Right lung (tissue), 5 donors: Measurements from ENCODE around the gene HACD1. TPM values are rescaled to one million over a fixed set of nuclear protein-coding genes. Genes with fewer than 3 reads are reported as not detected.
"Not testable (repeated sequence)": the region's sequence is repeated elsewhere in the genome, so short reads cannot be mapped to it uniquely, and the experiment has no call there.

Source experiments
- DNase-seq, 2 donors: peaks; one replicate each; pipeline ENCODE4 v3.0.0-alpha.2; 2013
- polyA plus RNA-seq, 5 donors: library from polyadenylated mRNA; unstranded; fragments of 120-200 nt; gene quantifications; one replicate each; pipeline versions ENCODE4 v1.2.1 to v1.2.3, GENCODE V29; 2013; ENCODE audit warnings: inconsistent platforms in 1 of 5, low replicate concordance in 1 of 5; ENCODE audit not compliant: insufficient read length in 5 of 5, insufficient read depth in 1 of 5

Gene HACD1
- polyA plus RNA-seq, 5 donors, result 20.8 to 30.2 (median 25.7) TPM

DNA sequence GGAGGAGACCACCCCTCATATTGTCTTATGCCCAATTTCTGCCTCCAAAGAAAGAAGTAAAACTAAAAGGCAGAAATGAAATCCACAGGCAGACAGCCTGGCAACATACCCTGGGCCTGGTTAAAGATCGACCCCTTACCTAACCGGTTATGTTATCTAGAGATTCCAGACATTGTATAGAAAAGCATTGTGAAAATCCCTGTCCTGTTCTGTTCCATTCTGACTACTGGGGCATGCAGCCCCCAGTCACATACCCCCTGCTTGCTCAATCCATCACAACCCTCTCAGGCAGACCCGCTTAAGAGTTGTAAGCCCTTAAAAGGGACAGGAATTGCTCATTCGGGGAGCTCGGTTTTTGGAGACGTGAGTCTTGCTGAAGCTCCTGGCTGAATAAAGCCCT, 29.9 kb downstream of the HACD1 start:
- DNase-seq, result not testable (repeated sequence)

DNA sequence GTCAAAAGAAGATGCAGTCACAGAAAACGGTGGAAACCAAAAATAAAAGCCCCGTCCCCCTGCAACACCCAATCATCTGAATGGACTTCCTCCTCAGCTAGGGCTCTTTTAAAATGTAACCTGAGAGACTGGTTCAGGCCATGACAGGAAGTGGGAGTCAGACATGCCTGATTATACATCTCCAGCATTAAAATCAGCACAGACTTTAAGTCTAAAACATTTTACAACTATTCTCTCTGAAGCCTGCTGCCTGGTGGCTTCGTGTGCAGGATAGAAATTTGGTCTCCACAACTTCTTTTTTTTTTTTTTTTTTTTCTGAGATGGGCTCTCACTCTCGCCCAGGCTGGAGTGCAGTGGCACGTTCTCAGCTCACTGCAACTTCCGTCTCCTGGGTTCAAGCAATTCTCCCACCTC, 30.3 kb downstream of the HACD1 start:
- DNase-seq, result no peak

DNA sequence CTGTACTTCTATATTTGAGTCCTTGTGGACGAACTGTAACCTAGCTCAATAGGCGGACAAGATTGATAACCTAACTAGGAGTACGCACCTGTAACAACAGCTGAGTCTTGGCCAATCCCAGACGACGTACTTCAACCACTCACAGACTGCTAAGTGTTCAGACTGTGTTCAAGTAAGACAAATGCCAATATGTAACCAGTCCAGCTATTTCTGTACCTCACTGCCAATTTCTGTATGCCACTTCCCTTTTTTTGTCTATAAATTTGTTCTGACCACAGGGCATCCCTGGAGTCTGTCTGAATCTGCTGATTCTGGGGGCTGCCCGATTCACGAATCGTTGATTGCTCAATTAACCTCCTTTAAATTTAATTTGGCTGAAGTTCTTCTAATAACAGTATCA, 32.2 kb downstream of the HACD1 start:
- no peak for DNase-seq

DNA sequence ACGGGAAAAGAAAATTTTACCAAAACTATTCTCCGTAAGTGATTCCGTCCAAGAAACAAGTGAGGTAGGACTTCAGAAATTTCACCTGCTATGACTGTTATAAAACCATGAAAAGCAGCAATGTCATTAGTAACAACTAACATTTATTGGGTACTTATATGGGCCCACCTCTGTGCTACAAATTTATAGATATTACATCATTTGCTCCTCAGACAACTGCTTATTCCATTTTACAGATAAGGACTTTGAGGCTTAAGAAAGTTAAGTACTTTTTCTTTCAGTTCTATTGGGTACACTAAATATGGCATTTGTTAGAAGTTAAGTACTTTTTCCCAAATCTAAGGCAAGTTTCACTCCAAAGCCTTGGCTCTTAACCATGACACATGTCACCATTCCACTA, 36.3 kb downstream of the HACD1 start:
- no peak for DNase-seq

DNA sequence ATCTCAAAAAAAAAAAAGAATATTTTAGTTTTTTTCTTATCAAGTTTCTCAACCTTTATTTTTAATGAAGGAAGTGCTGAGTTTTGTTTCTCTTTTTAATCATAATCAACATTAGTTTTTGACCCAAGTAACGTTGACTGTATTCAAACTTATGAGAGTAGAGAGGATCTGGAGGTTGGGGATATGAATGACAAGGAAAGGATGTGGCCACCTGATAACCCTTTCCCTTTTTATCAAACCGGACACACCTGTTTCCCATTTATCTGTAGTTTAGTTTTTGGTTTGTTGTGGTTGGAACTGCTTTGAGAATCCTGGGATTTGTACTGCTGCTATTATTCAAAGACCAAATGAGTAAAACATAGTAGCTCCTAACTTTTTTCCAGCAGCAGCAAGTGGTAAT, 38.6 kb downstream of the HACD1 start:
- no peak for DNase-seq

DNA sequence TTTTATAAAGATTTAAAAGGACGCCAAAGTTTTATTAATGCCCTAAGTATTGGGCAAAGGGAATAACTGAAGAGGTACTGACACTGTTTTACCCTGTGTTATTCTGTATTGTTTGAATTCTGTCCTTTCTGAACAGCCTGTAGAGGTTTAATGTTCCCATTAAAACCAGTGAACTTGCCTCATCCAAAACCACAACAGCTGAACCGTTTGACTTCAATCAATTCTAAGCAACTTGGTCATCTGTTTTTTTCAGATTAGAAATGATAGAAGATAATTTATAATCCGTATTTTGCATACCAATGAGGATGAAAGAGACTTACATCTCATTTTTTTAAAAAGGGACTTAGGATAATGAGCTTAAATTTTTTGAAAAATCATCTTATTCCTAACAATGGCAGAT, 40.4 kb downstream of the HACD1 start:
- no peak for DNase-seq

DNA sequence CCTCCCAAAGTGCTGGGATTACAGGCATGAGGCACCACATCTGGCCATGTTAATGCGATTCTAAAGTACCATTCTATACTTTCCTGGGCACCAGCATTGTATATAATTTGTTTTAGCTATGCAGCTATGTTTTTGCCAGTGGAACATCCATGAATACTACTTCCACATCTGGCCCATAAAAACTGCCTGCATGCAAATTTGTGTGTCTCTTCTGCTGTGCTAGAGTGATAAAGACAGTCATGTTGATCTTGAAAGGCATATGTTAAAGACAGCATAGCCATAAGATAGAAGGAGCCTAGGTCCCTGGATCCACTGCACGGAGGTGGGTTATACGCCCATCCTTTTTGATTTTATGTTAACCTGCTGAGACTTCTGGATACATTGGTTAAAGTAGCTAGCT, 52.3 kb downstream of the HACD1 start:
- no peak for DNase-seq

DNA sequence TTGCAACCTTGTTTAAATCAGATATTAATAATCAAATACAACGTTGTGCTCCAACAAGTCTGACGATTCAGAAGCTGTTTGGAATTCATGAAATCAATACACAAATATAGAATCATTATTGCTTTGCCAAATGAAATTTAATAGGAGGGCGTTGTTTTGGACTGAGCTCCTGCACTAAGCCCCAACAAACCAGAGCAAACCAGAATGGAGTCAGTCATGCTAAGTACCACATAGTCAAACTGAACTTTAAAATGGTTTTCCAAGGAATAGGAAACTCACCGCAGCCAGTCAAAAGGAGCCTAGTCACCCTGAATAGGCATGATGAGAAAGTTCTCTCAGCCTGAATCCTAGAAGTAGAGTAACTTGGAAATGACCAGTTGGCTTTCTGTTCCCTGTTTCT, 53.7 kb downstream of the HACD1 start:
- DNase-seq, result no peak

DNA sequence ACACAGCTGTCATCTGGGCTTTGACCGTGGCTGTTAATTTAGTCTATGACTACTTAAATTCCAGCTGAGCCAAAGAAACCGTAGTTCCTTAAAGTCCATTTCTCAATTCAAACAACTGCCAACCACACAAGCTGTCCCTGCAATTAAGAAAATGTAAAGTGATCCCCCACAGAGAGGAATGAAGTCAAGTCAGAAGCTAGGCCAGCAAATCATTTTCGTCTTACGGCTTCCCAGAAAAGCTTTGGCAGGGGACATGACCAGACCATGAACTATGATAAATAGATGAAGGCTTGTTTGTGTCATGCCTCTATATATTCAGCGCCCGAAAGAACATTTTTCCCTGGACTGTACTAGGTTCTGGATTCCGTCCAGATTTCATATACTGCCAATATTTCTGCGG, 54.6 kb downstream of the HACD1 start:
- peak; percentile 82 to 84 for DNase-seq

DNA sequence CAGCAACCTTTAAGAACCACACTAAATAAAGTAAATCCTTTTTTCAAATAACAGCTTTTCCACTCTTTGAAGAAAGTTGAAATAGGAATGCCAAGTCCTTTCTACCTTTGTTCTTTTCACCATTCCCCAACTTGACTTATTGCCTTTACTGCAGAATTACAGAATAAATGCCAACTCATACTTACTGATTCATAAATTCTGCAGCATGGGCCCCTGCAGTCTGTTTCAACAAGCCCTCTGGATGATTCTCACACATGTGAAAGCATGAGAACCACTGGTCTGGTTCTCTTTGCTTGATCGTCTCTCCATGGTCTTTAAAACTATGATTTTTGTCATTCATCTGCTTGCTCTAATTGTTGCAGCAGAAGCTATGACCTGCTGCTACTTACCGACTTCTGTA, 56.1 kb downstream of the HACD1 start:
- DNase-seq, result no peak

DNA sequence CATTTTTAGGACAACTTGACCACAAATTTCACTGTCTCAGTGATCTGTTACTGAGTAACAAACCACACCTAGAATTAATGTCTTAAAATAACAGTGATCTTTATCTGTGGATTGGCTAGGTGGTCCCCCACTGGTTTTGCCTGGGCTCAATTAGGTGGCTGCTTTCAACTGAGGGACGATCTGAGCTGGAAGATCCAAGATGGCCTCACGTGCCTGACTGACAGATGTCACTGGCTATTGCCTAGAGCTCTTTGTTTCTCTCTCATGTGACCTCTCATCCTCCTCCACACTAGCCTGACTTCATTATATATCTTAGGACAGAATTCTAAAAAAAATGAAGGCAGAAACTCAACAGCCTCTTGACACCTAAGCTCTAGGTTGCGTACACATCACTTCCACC, 59.7 kb downstream of the HACD1 start:
- DNase-seq, result no peak

DNA sequence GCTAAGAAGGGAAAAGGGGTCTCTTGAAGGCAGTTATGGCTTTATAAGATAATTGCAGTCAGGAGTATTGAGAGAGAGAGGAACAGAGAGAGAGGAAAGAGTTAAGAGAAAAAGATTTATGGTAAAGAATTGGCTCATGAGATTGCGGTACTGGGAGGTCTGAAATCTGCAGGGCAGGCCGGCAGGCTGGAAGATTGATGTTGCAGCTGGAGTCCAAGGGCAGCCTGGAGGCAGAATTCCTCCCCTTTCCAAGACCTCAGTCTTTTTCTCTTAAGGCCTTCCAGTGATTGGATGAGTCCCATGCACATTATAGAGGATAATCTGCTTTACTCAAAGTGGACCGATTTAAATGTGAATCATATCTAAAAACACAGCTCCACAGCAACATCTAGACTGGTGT, 68.4 kb downstream of the HACD1 start:
- peak; percentile 49 for DNase-seq

DNA sequence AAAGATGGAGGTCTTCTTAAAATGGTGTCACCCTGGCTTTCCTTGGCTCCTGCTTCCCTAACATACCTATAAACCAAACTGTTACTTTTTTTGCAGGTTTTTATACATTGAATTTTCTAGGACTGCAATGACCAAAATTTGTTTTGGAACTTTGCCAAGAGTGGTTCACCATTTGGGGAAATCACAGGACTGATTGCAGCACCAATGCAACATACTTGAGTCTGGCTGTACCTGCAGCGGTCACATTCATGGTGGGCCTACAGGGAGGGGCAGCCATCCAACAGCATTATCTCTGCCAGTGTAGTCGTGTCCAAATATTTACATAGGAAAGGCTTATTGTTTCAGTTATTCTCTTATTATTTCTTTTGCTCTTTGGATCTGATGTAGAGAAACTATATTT, 69.0 kb downstream of the HACD1 start:
- peak in 1 of 2 donors; percentile 10 for DNase-seq

DNA sequence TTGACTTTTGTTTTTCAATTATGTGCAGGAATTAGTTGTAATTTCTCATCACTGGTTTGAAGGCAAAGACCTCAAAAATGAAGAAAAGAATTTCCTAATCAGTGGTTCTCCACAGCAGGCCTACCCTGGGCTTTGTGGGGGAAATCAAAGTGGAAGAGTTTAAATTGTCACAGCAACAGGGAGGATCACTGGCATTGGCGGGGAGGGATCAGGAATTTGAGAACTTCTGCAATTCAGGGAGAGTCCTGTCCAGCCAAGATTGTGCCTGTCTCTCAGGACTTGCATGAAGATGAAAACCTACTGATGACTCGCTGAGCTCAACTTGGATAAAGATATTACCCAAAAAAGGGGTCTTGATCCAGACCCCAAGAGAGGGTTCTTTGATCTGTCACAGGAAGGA, 70.1 kb downstream of the HACD1 start:
- DNase-seq, result no peak

DNA sequence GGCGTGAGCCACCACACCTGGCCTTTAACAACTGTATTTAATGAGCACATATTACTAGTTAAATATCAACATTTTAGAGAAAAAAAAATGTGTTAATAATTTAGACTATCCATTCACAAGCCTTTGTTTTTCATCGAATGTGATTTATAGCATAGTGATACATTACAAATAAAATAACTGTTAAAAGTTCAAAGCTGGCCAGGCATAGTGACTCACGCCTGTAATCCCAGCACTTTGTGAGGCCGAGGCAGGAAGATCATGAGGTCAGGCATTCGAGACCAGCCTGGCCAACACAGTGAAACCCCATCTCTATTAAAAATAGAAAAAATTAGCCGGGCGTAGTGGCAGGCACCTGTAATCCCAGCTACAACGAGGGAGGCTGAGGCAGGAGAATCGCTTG, 72.7 kb downstream of the HACD1 start:
- no peak for DNase-seq

Other genes starting within 250 kb of the HACD1 start
- 10 to 100 TPM in 2 of 5 donors, 1 to 10 TPM in 3; 7.8 to 12.2 (median 9.0) TPM for gene ST8SIA6, start 162.8 kb downstream of the HACD1 start, polyA plus RNA-seq
- gene STAM, start 26.8 kb upstream of the HACD1 start, polyA plus RNA-seq, result 10 to 100 TPM; 30.5 to 43.9 (median 36.4) TPM
- gene TMEM236, start 134.8 kb upstream of the HACD1 start, polyA plus RNA-seq, result under 1 TPM; 0.26 to 0.54 (median 0.38) TPM
- gene MRC1, start 192.0 kb upstream of the HACD1 start, polyA plus RNA-seq, result 10 to 100 TPM; 16.8 to 23.9 (median 22.2) TPM